ENCODE data around the gene ST7L.

- TF ChIP-seq CTBP1 (IDR thresholded peaks at IDR 0.05; ENCODE audit: borderline replicate concordance) (no peak), LEF1 (IDR thresholded peaks at IDR 0.05; ENCODE audit: borderline replicate concordance) (no peak), BHLHE40 (IDR thresholded peaks at IDR 0.05; ENCODE audit: borderline replicate concordance) (no peak), FOXM1 (IDR thresholded peaks at IDR 0.05; ENCODE audit: borderline replicate concordance) (no peak), SUZ12 (IDR thresholded peaks at IDR 0.05) (no peak), SP1 (IDR thresholded peaks at IDR 0.05) (no peak), FOXK2 (IDR thresholded peaks at IDR 0.05) (no peak), TARDBP (IDR thresholded peaks at IDR 0.05) (no peak), PKNOX1 (IDR thresholded peaks at IDR 0.05) (no peak), ARNT (IDR thresholded peaks at IDR 0.05) (no peak), NFRKB (IDR thresholded peaks at IDR 0.05) (no peak)
Measured at GRCh38 chr1:112478314-112478713, 140.6 kb downstream of the ST7L start.

Data from HEK293T (cell line).